H1 (cell line): ENCODE data around the gene MTCL3.

Experiments used
- CTCF ChIA-PET: fragments of 300-600 bp; sonication (Branson Sonifier 250); formaldehyde crosslinking; loops from one replicate; lab custom pipeline; 2021; ENCODE audit not compliant: partially characterized antibody; lab: Charles Lee
- POLR2A ChIA-PET: fragments of 300-600 bp; sonication (Branson Sonifier 250); formaldehyde crosslinking; loops from one replicate; lab custom pipeline; 2021; ENCODE audit warnings: inconsistent platforms; ENCODE audit not compliant: partially characterized antibody; lab: Charles Lee
- DNase-seq, 2 experiments: peaks; one replicate each; pipeline versions ENCODE4 v3.0.0 to v3.0.0-alpha.2; 2010 to 2022; ENCODE audit warnings: low spot score in 2 of 2, low read depth in 1 of 2, mixed read lengths in 1 of 2
- FAIRE-seq: peaks from 2 replicates; lab custom pipeline; 2011; peaks lifted over from hg19 to GRCh38; lab: Jason Lieb, UNC
- H2AFZ ChIP-seq: 2 replicates; pipeline ENCODE4 v1.8.1; 2012; ENCODE audit warnings: low read length, inconsistent platforms
- H2AK5ac ChIP-seq: 2 replicates; pipeline ENCODE4 v1.6.1; 2013; ENCODE audit warnings: low read depth, low read length
- H2BK120ac ChIP-seq: replicated peaks from 2 replicates; pipeline ENCODE3; 2013; ENCODE audit warnings: low read depth, low read length, inconsistent platforms
- H2BK12ac ChIP-seq: 2 replicates; pipeline ENCODE4 v1.6.1; 2013; ENCODE audit warnings: low read depth, low read length
- H2BK15ac ChIP-seq: 2 replicates; pipeline ENCODE4 v1.6.1; 2013; ENCODE audit warnings: low read length
- H2BK20ac ChIP-seq: 2 replicates; pipeline ENCODE4 v1.6.1; 2013; ENCODE audit warnings: low read length
- H2BK5ac ChIP-seq: 2 replicates; pipeline ENCODE4 v1.6.1; 2013; ENCODE audit warnings: low read depth, low read length
- H3K14ac ChIP-seq: 2 replicates; pipeline ENCODE4 v1.6.1; 2013; ENCODE audit warnings: inconsistent platforms; ENCODE audit not compliant: insufficient read length
- H3K18ac ChIP-seq: 2 replicates; pipeline ENCODE4 v1.6.1; 2013; ENCODE audit warnings: low read length; ENCODE audit errors: extremely low read depth
- H3K23ac ChIP-seq: 2 replicates; pipeline ENCODE4 v1.6.1; 2013; ENCODE audit warnings: inconsistent platforms; ENCODE audit not compliant: insufficient read length
- H3K23me2 ChIP-seq: 2 replicates; pipeline ENCODE4 v1.6.1; 2013; ENCODE audit warnings: low read depth, low read length
- H3K27ac ChIP-seq: 2 replicates; pipeline ENCODE4 v1.6.1; 2011; ENCODE audit warnings: low read depth, low read length, inconsistent platforms
- H3K27me3 ChIP-seq, 4 experiments: replicated peaks in 1 of 4; 1 replicate in 1 of 4; 2 replicates in 3 of 4; pipeline versions ENCODE4 v1.6.1 to v1.8.1; 2011 to 2013; ENCODE audit warnings: low read length in 3 of 4, mild to moderate bottlenecking in 3 of 4, inconsistent platforms in 2 of 4, mixed read lengths in 2 of 4, moderate library complexity in 1 of 4; ENCODE audit not compliant: control insufficient read depth in 3 of 4, insufficient read depth in 3 of 4; ENCODE audit errors: extremely low read depth in 1 of 4
- H3K36me3 ChIP-seq, 4 experiments: 2 replicates each; pipeline versions ENCODE4 v1.6.1 to v1.8.1; 2011 to 2013; ENCODE audit warnings: mild to moderate bottlenecking in 4 of 4, low read length in 3 of 4, moderate library complexity in 2 of 4, control low read depth in 1 of 4, inconsistent platforms in 1 of 4; ENCODE audit not compliant: insufficient read depth in 4 of 4, control insufficient read depth in 2 of 4
- H3K4ac ChIP-seq: replicated peaks from 2 replicates; pipeline ENCODE3; 2013; ENCODE audit warnings: low read length, low read depth, mixed read lengths, inconsistent platforms; ENCODE audit not compliant: insufficient read length
- H3K4me1 ChIP-seq, 4 experiments: replicated peaks in 1 of 4; 1 replicate in 1 of 4; 2 replicates in 3 of 4; pipeline versions ENCODE4 v1.6.1 to v1.8.1; 2011 to 2013; ENCODE audit warnings: low read length in 3 of 4, inconsistent platforms in 2 of 4, mixed read lengths in 1 of 4; ENCODE audit not compliant: insufficient read depth in 4 of 4, control insufficient read depth in 3 of 4
- H3K4me2 ChIP-seq, 2 experiments: 2 replicates each; pipeline versions ENCODE4 v1.6.1 to v1.8.1; 2011 to 2013; ENCODE audit warnings: low read depth in 2 of 2, low read length in 2 of 2, control low read depth in 1 of 2, inconsistent platforms in 1 of 2, mild to moderate bottlenecking in 1 of 2; ENCODE audit not compliant: insufficient read depth in 1 of 2
- H3K4me3 ChIP-seq, 4 experiments: fragments of 200-600, 300-600 bp in 1 of 4; sonication (generic), shearing (Covaris generic), sonication (Bioruptor Twin) in 1 of 4; 2 replicates each; pipeline versions ENCODE4 v1.5.1 to v1.8.1; 2011 to 2016; ENCODE audit warnings: low read length in 4 of 4, low read depth in 3 of 4, control low read depth in 2 of 4, inconsistent platforms in 2 of 4, mild to moderate bottlenecking in 2 of 4, mixed read lengths in 1 of 4, moderate library complexity in 1 of 4; ENCODE audit not compliant: insufficient read depth in 2 of 4; ENCODE audit errors: extremely low read depth in 1 of 4
- H3K56ac ChIP-seq: replicated peaks from 2 replicates; pipeline ENCODE3; 2013; ENCODE audit warnings: low read depth, mild to moderate bottlenecking, mixed read lengths, low read length, inconsistent platforms; ENCODE audit not compliant: insufficient read length
- H3K79me1 ChIP-seq: 2 replicates; pipeline ENCODE4 v1.6.1; 2013; ENCODE audit warnings: low read depth, low read length, control low read depth
- H3K79me2 ChIP-seq, 2 experiments: 2 replicates each; pipeline versions ENCODE4 v1.6.1 to v1.8.1; 2012 to 2013; ENCODE audit warnings: low read length in 2 of 2, mild to moderate bottlenecking in 2 of 2, inconsistent platforms in 1 of 2; ENCODE audit not compliant: insufficient read depth in 2 of 2, control insufficient read depth in 1 of 2
- H3K9ac ChIP-seq, 4 experiments: replicated peaks in 1 of 4; 1 replicate in 1 of 4; 2 replicates in 3 of 4; pipeline versions ENCODE4 v1.6.1 to v1.8.1; 2011 to 2013; ENCODE audit warnings: low read depth in 3 of 4, low read length in 3 of 4, control low read depth in 2 of 4, mild to moderate bottlenecking in 2 of 4, moderate library complexity in 2 of 4, inconsistent platforms in 1 of 4; ENCODE audit errors: extremely low read depth in 1 of 4
- H3K9me3 ChIP-seq, 2 experiments: 2 replicates each; pipeline versions ENCODE4 v1.6.1 to v1.8.1; 2012 to 2013; ENCODE audit warnings: mild to moderate bottlenecking in 2 of 2, moderate library complexity in 2 of 2, control low read depth in 1 of 2, inconsistent platforms in 1 of 2, low read depth in 1 of 2, low read length in 1 of 2, mixed read lengths in 1 of 2; ENCODE audit not compliant: insufficient read depth in 2 of 2
- H4K20me1 ChIP-seq, 2 experiments: replicated peaks in 1 of 2; 2 replicates each; pipeline versions ENCODE3 to v1.8.1; 2011 to 2013; ENCODE audit warnings: inconsistent platforms in 2 of 2, low read length in 2 of 2, mild to moderate bottlenecking in 1 of 2; ENCODE audit not compliant: insufficient read depth in 2 of 2, control insufficient read depth in 1 of 2
- H4K5ac ChIP-seq: 2 replicates; pipeline ENCODE4 v1.6.1; 2013; ENCODE audit warnings: low read length, low read depth, mixed read lengths, inconsistent platforms; ENCODE audit not compliant: insufficient read length
- H4K8ac ChIP-seq: 2 replicates; pipeline ENCODE4 v1.8.0; 2013; ENCODE audit warnings: mild to moderate bottlenecking, moderate library complexity, low read length, inconsistent platforms; ENCODE audit not compliant: insufficient read depth; ENCODE audit errors: extremely low read depth
- H4K91ac ChIP-seq: replicated peaks from 2 replicates; pipeline ENCODE3; 2013; ENCODE audit warnings: low read length, mixed read lengths, inconsistent platforms; ENCODE audit not compliant: insufficient read length
- BRCA1 ChIP-seq: IDR thresholded peaks from 2 replicates; pipeline ENCODE4 v1.6.1; 2012; ENCODE audit warnings: low read depth, low read length, improper control_type of control experiment
- CHD2 ChIP-seq: IDR thresholded peaks from 2 replicates; pipeline ENCODE4 v1.6.1; 2012; ENCODE audit warnings: low read length, improper control_type of control experiment
- EZH2 ChIP-seq: fragments of 200-600 bp; sonication (generic); IDR thresholded peaks from 2 replicates; pipeline ENCODE4 v1.7.1; 2012; ENCODE audit warnings: low read depth, mild to moderate bottlenecking, moderate library complexity, low read length, inconsistent platforms; ENCODE audit not compliant: severe bottlenecking
- GTF2F1 ChIP-seq: IDR thresholded peaks from 2 replicates; pipeline ENCODE4 v1.6.1; 2012; ENCODE audit warnings: low read depth, low read length, improper control_type of control experiment, borderline replicate concordance
- JUN ChIP-seq: IDR thresholded peaks from 2 replicates; pipeline ENCODE4 v1.6.1; 2011; ENCODE audit warnings: low read depth, mild to moderate bottlenecking, improper control_type of control experiment, low read length
- KDM4A ChIP-seq: IDR thresholded peaks from one replicate; pipeline ENCODE4 v1.7.1; 2012; ENCODE audit warnings: low read depth, mild to moderate bottlenecking, moderate library complexity, low read length, inconsistent platforms; ENCODE audit not compliant: severe bottlenecking
- NRF1 ChIP-seq: IDR thresholded peaks from 2 replicates; pipeline ENCODE4 v1.6.1; 2011; ENCODE audit warnings: mild to moderate bottlenecking, low read depth, low read length, improper control_type of control experiment
- POLR2A ChIP-seq, 2 experiments: IDR thresholded peaks; 1 replicate in 1 of 2; 2 replicates in 1 of 2; pipeline ENCODE4 v1.6.1; 2011; ENCODE audit warnings: low read depth in 2 of 2, low read length in 2 of 2, mild to moderate bottlenecking in 2 of 2; ENCODE audit errors: control extremely low read depth in 1 of 2
- RBBP5 ChIP-seq: IDR thresholded peaks from 2 replicates; pipeline ENCODE4 v1.7.1; 2012; ENCODE audit warnings: low read depth, mild to moderate bottlenecking, inconsistent platforms, low read length, moderate library complexity, borderline replicate concordance
- SIRT6 ChIP-seq: IDR thresholded peaks from one replicate; pipeline ENCODE4 v1.7.1; 2012; ENCODE audit warnings: low read length, inconsistent platforms
- SP2 ChIP-seq: IDR thresholded peaks from 2 replicates; pipeline ENCODE4 v1.6.1; 2012; ENCODE audit warnings: mild to moderate bottlenecking, low read length, inconsistent platforms
- TBP ChIP-seq: IDR thresholded peaks from 2 replicates; pipeline ENCODE4 v1.6.1; 2011; ENCODE audit warnings: low read depth, low read length, improper control_type of control experiment
- WGBS, 2 experiments: shearing (Covaris generic) in 1 of 2; methylation state at CpG; one replicate each; pipeline versions ENCODE4 v1.1.6 to v1.1.7; 2013 to 2015; ENCODE audit warnings: low lambda C conversion rate in 2 of 2, mixed read lengths in 2 of 2, inconsistent platforms in 1 of 2, low coverage in 1 of 2, missing lambda C conversion rate in 1 of 2; ENCODE audit not compliant: insufficient replicate concordance in 2 of 2, insufficient coverage in 1 of 2, insufficient read length in 1 of 2; ENCODE audit errors: extremely low coverage in 1 of 2, missing lambda C conversion rate in 1 of 2; 5-methylcytosine and 5-hydroxymethylcytosine counted together
- TF ChIP-seq, protein P1 (sequence below), 3 experiments: IDR thresholded peaks; 1 replicate in 2 of 3; 2 replicates in 1 of 3; pipeline versions ENCODE4 v1.5.1 to v1.6.1; 2011; ENCODE audit warnings: low read length in 3 of 3, mild to moderate bottlenecking in 3 of 3, inconsistent platforms in 2 of 3, low read depth in 1 of 3, moderate library complexity in 1 of 3; ENCODE audit not compliant: insufficient read depth in 1 of 3; ENCODE audit errors: control extremely low read depth in 1 of 3

Gene MTCL3

GRCh38 chr6:127458817-127459216 lies 60.3 kb downstream of the MTCL3 start:
- Histone ChIP-seq H2BK120ac (no peak overlapping the region), H3K27me3 (no peaks in the 10 kb centered on the region), H3K27ac (no peak overlapping the region), H3K4me3 (no peak overlapping the region), H3K4me2 (no peak overlapping the region; a peak in 1 of 4 replicates), H3K36me3 (peaks cover 0 to under 1% (median 0%) of the 10 kb centered on the region in 4 experiments; a peak in 1 of 8 replicates), H3K56ac (no peak overlapping the region), H3K14ac (no peak overlapping the region), H2AK5ac (no peak overlapping the region), H2BK20ac (no peak overlapping the region), H3K9ac (no peak overlapping the region), H3K4me1 (peaks cover 1 to 9% (median 7%) of the 10 kb centered on the region in 4 experiments; a peak in 5 of 7 replicates), H3K4ac (no peak overlapping the region), H4K5ac (no peak overlapping the region), H3K9me3 (no peaks in the 10 kb centered on the region), H4K91ac (no peak overlapping the region), H2BK5ac (no peak overlapping the region), H4K8ac (no peak overlapping the region), H2BK12ac (no peak overlapping the region), H2AFZ (no peak overlapping the region), H3K23me2 (no peaks in the 10 kb centered on the region), H3K18ac (no peak overlapping the region), H3K23ac (no peak overlapping the region), H3K79me2 (no peaks in the 10 kb centered on the region), H3K79me1 (no peaks in the 10 kb centered on the region), H4K20me1 (peaks cover 0 to 2% of the 10 kb centered on the region in 2 experiments), H2BK15ac (no peak overlapping the region)
- FAIRE-seq (no peak), DNase-seq (no peak)
- ChIA-PET CTCF (interaction anchor here (0.7 to 14.6 kb wide), 10 partner anchors 12 to 159 kb away, joined by 3 to 221 read pairs (median 4); partner anchors contain the start of gene MTCL3), POLR2A (interaction anchor here (0.9 kb wide), 1 partner anchor 115 kb away, joined by 3 read pairs; no protein-coding TSS in a partner anchor)
- WGBS, 2 experiments: 80% methylated on average over 4 of the region's 4 CpGs; no CpG with 5 or more reads in 1 of the 2 experiments
- TF ChIP-seq SIRT6: no peak
- no peak for TF ChIP-seq NRF1
- TF ChIP-seq POLR2A (IDR thresholded peaks at IDR 0.05; ENCODE audit: control extremely low read depth in 1 of 2, low read depth in 2 of 2, low read length in 2 of 2): no peak
- no peak for TF ChIP-seq KDM4A
- TF ChIP-seq GTF2F1: no peak
- no peak for TF ChIP-seq JUN
- no peak for TF ChIP-seq BRCA1
- no peak for TF ChIP-seq SP2
- TF ChIP-seq TBP: no peak
- TF ChIP-seq EZH2: no peak
- TF ChIP-seq RBBP5: no peak
- TF ChIP-seq, protein P1, sequence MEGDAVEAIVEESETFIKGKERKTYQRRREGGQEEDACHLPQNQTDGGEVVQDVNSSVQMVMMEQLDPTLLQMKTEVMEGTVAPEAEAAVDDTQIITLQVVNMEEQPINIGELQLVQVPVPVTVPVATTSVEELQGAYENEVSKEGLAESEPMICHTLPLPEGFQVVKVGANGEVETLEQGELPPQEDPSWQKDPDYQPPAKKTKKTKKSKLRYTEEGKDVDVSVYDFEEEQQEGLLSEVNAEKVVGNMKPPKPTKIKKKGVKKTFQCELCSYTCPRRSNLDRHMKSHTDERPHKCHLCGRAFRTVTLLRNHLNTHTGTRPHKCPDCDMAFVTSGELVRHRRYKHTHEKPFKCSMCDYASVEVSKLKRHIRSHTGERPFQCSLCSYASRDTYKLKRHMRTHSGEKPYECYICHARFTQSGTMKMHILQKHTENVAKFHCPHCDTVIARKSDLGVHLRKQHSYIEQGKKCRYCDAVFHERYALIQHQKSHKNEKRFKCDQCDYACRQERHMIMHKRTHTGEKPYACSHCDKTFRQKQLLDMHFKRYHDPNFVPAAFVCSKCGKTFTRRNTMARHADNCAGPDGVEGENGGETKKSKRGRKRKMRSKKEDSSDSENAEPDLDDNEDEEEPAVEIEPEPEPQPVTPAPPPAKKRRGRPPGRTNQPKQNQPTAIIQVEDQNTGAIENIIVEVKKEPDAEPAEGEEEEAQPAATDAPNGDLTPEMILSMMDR (IDR thresholded peaks at IDR 0.05; ENCODE audit: control extremely low read depth in 1 of 3, insufficient read depth in 1 of 3, low read depth in 1 of 3, low read length in 3 of 3): no peak
- no peak for TF ChIP-seq CHD2
